Heart left ventricle (tissue), 13 donors: Measurements from ENCODE around the gene CETN2.

Experiments
- CTCF ChIP-seq, 12 donors: fragments of 200-600 bp; sonication (generic) in 4 of 12; IDR thresholded peaks; one replicate each; pipeline versions ENCODE4 v1.5.0 to v1.8.0; 2018 to 2022; ENCODE audit warnings: antibody characterized with exemption in 12 of 12, mild to moderate bottlenecking in 5 of 12
- POLR2A ChIP-seq, 2 donors: fragments of 450-650 bp; IDR thresholded peaks; one replicate each; pipeline ENCODE4 v1.6.1; 2017; ENCODE audit warnings: antibody characterized with exemption in 2 of 2, mild to moderate bottlenecking in 2 of 2, moderate library complexity in 2 of 2
- donor health status: ischemic (EF 13 %, LVEDD 7.1; RV severe dilation, severe dysfunction).
- donor health status: DM: no; HTN: yes; CAD: no.
- donor health status: DM: no; HTN: no; CAD: no.
- donor health status: ischemic (EF 25% LVEDD 6.9; RV normal size, moderate dysfunction).
- donor health status: ischemic (EF 25% LVEDD 5.7; RV mildly dilated, moderate dysfunction).
- donor health status: ischemic (EF 35%, LVEDD 5.7; RV mildly dilated, moderate dysfunction).
- donor health status: nonischemic (EF 11% LVEDD 7.7; RV severe dilation, severe dysfunction).
- donor health status: DM: yes; HTN: yes; CAD: no.
- donor health status: PGD.
- donor health status: ischemic (EF 29% LVEDD 5.4; RV normal size, mild dysfunction).
- donor health status: nonischemic (EF 23%, LVEDD 6.1; RV moderate dilation, normal function).

GRCh38 chrX:152817078-152817764, 13.3 kb downstream of the CETN2 start:
- peak in 9 of 12 donors; percentile 17 to 46 (median 37) for TF ChIP-seq CTCF (IDR thresholded peaks at IDR 0.05)
- TF ChIP-seq POLR2A (IDR thresholded peaks at IDR 0.05) = no peak
